GM19099 (cell line): ENCODE results near the gene LYSMD1.

Experiments used
- POLR2A ChIP-seq: IDR thresholded peaks from 3 replicates; pipeline ENCODE4 v1.6.1; 2011; ENCODE audit warnings: low read depth; ENCODE audit not compliant: insufficient read length; ENCODE audit errors: extremely low read depth

The LYSMD1 gene

GRCh38 chr1:151165738-151166504, at the start of gene LYSMD1, which contains the start of gene SCNM1:
Gene LYSMD1 (minus strand): TSS chr1:151165902. CDS start chr1:151165258, 644 bp downstream.
Gene SCNM1 (plus strand): TSS chr1:151166144. CDS start chr1:151166153, 9 bp downstream.
- peak; percentile 89 for TF ChIP-seq POLR2A

- no peak for TF ChIP-seq POLR2A
Observed at GRCh38 chr1:151213560-151213959, 47.9 kb upstream of the LYSMD1 start.

GRCh38 chr1:151211972-151212705, 46.4 kb upstream of the LYSMD1 start:
- no peak for TF ChIP-seq POLR2A

- no peak for TF ChIP-seq POLR2A
Observed at GRCh38 chr1:151210830-151211229, 45.1 kb upstream of the LYSMD1 start.

GRCh38 chr1:151199873-151200581, 34.3 kb upstream of the LYSMD1 start:
- no peak for TF ChIP-seq POLR2A

GRCh38 chr1:151198254-151199127, 32.8 kb upstream of the LYSMD1 start, which contains the start of gene PIP5K1A:
Gene PIP5K1A (plus strand): TSS chr1:151198552. CDS start chr1:151198997, 445 bp downstream.
- peak; percentile 80 for TF ChIP-seq POLR2A

GRCh38 chr1:151197863-151198253, 32.2 kb upstream of the LYSMD1 start:
- no peak for TF ChIP-seq POLR2A

GRCh38 chr1:151196292-151196800, 30.6 kb upstream of the LYSMD1 start:
- TF ChIP-seq POLR2A: no peak

GRCh38 chr1:151193856-151194255, 28.2 kb upstream of the LYSMD1 start:
- no peak for TF ChIP-seq POLR2A

GRCh38 chr1:151193304-151193703, 27.6 kb upstream of the LYSMD1 start:
- no peak for TF ChIP-seq POLR2A

- TF ChIP-seq POLR2A: no peak
Observed at GRCh38 chr1:151192047-151192446, 26.3 kb upstream of the LYSMD1 start.

GRCh38 chr1:151189637-151190445, 24.1 kb upstream of the LYSMD1 start, which contains the start of gene VPS72:
Gene VPS72 (minus strand): TSS chr1:151190197. CDS start chr1:151190121, 76 bp downstream.
- peak; percentile 96 for TF ChIP-seq POLR2A

- no peak for TF ChIP-seq POLR2A
Observed at GRCh38 chr1:151187205-151187604, 21.5 kb upstream of the LYSMD1 start.
